HEK293T (cell line): ENCODE measurements around the gene USP49.

ENCODE experiments used
- BHLHE40 ChIP-seq: fragments of 450-650 bp; IDR thresholded peaks from 2 replicates; pipeline ENCODE4 v1.6.1; 2016; ENCODE audit warnings: mild to moderate bottlenecking, moderate library complexity, borderline replicate concordance
- FOXA1 ChIP-seq: fragments of 450-650 bp; IDR thresholded peaks from 2 replicates; pipeline ENCODE4 v1.6.1; 2016; ENCODE audit warnings: mild to moderate bottlenecking
- FOXK2 ChIP-seq: fragments of 450-650 bp; IDR thresholded peaks from 2 replicates; pipeline ENCODE4 v1.6.1; 2016; ENCODE audit warnings: mild to moderate bottlenecking
- TARDBP ChIP-seq: fragments of 450-650 bp; IDR thresholded peaks from 2 replicates; pipeline ENCODE4 v1.6.1; 2016

DNA sequence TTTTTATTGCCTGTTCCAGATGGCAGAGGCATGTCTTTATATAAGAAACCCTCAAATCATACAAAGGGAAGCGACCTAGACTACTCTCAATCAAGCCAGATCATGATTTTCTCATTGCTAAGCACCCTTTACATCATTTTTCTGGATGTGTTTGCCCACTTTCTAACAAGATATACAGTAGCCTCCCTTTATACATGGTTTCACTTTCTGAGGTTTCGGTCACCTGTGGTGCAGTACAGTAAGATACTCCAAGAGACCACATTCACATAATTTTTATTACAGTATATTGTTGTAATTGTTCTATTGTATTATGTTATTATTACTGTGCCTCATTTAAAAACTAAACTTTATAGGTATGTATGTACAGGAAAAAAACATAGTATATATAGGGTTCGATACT lies 84.1 kb downstream of the USP49 start:
- no peak for TF ChIP-seq BHLHE40
- no peak for TF ChIP-seq TARDBP
- no peak for TF ChIP-seq FOXK2
- no peak for TF ChIP-seq FOXA1
